ENCODE measurements around the gene LTB4R.

The LTB4R gene, protein sequence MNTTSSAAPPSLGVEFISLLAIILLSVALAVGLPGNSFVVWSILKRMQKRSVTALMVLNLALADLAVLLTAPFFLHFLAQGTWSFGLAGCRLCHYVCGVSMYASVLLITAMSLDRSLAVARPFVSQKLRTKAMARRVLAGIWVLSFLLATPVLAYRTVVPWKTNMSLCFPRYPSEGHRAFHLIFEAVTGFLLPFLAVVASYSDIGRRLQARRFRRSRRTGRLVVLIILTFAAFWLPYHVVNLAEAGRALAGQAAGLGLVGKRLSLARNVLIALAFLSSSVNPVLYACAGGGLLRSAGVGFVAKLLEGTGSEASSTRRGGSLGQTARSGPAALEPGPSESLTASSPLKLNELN

DNA sequence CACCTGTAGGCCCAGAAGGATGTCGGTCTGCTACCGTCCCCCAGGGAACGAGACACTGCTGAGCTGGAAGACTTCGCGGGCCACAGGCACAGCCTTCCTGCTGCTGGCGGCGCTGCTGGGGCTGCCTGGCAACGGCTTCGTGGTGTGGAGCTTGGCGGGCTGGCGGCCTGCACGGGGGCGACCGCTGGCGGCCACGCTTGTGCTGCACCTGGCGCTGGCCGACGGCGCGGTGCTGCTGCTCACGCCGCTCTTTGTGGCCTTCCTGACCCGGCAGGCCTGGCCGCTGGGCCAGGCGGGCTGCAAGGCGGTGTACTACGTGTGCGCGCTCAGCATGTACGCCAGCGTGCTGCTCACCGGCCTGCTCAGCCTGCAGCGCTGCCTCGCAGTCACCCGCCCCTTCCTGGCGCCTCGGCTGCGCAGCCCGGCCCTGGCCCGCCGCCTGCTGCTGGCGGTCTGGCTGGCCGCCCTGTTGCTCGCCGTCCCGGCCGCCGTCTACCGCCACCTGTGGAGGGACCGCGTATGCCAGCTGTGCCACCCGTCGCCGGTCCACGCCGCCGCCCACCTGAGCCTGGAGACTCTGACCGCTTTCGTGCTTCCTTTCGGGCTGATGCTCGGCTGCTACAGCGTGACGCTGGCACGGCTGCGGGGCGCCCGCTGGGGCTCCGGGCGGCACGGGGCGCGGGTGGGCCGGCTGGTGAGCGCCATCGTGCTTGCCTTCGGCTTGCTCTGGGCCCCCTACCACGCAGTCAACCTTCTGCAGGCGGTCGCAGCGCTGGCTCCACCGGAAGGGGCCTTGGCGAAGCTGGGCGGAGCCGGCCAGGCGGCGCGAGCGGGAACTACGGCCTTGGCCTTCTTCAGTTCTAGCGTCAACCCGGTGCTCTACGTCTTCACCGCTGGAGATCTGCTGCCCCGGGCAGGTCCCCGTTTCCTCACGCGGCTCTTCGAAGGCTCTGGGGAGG lies at the start of gene LTB4R:
Gene LTB4R (plus strand): TSS at position 857 of the 959 bp plus-strand sequence. CDS start 4,150 bp downstream, outside the sequence.
- DNase-seq (ENCODE audit: low read depth): peak; percentile 48

DNA sequence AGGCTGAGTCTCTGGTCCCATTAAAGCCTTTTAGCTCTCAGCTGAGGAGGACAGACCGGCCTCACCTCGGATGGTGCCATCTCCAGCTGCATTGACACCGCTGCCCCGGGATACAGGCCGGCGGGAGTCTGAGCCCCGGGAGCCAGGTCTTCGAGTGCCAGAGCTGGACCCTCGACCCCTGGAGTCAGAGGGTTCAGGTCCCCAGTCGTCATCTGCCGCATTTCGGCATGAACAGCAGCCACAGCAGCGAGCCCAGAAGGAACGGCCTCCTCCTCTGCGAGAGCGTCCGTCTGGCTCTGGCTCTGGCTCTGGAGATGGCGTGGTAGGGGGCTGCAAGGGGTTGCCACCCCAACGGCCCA lies 49.4 kb upstream of the LTB4R start:
- DNase-seq (ENCODE audit: low read depth): no peak

DNA sequence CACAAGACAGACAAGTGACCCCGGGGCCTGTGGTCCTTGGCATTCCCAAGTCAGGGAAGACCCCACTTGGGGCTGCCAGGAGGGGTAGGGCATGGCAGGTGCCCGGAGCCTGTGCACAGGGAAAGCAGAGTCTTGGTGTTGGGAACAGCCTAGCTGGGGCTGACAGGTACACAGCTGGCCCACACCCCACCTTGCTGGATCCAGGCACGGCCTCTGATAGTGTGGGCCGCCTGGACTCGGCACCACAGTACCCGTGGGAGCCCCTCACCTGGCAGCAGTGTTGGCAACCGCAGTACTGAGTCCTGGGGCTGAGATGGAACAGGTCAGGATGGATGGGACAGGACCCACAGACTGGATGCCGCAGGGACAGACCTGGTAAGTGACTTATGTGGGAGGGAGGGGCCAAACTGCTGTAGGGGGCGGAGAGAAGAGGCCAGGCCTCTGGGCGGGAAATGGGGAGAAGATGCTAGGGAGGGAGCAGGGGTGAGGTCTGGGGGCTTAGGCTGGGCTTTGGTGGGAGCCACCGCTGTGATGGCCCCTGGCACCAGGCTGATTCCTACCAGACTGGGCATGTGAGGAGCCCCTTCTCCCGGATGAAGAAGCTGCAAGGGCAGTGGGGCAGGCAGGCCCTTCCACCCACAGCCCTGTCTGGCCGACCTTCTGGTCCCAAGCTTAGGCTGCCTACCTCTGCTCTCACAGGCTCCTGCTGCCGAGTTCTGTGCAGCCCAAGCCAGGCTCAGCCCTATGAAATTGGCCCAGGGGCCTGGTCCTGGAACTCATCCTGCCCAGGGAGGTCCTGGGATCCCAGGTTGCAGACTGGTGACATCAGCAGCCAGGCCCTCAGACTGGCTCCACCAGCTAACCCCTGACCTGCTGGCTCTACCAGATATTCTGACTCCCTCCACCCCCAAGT lies 48.2 kb upstream of the LTB4R start, which contains the start of gene TGM1:
Gene TGM1 (minus strand): TSS at position 357 of the 913 bp plus-strand sequence. CDS start 825 bp downstream, outside the sequence.
- DNase-seq (ENCODE audit: low read depth): no peak

DNA sequence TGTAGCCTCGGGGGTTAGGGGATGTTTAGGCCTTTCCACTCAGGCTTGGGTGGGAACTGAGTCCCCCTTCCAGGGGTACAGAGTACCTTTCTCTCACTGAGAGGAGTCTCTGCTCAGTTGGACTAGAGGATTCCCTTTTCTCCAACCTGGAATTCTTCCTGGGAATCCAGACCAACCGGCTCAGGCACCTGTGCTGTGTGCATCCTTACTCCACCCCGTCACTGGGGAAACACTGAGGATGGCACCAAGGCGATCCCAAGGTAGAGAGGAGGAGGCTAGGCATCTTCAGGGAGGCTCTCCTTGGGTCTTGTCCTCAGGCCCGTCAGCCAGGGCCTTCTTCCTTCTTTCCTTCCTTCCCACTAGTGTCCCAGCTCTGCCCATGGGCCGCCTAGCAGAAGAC lies 47.5 kb upstream of the LTB4R start:
- no peak for DNase-seq (ENCODE audit: low read depth)

DNA sequence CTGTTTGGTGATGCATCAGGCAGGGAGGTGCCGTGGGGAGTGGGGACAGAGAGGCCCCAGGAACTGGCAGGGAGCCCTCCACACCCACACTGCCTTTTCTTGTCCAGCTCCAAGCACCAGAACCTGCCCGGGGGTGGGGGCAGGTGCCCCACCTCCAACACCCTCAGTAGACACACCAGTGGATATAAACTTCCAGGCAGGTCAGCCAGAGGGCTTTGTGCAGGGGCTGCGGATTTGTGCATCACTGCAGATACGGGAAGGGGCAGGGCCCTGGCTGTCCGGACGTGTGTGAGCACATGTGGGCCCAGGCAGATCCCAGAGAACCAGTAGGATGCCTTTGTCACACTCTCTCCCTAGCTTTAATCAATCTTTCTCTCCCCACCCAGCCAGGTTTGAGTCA lies 47.0 kb upstream of the LTB4R start:
- DNase-seq (ENCODE audit: low read depth): no peak

DNA sequence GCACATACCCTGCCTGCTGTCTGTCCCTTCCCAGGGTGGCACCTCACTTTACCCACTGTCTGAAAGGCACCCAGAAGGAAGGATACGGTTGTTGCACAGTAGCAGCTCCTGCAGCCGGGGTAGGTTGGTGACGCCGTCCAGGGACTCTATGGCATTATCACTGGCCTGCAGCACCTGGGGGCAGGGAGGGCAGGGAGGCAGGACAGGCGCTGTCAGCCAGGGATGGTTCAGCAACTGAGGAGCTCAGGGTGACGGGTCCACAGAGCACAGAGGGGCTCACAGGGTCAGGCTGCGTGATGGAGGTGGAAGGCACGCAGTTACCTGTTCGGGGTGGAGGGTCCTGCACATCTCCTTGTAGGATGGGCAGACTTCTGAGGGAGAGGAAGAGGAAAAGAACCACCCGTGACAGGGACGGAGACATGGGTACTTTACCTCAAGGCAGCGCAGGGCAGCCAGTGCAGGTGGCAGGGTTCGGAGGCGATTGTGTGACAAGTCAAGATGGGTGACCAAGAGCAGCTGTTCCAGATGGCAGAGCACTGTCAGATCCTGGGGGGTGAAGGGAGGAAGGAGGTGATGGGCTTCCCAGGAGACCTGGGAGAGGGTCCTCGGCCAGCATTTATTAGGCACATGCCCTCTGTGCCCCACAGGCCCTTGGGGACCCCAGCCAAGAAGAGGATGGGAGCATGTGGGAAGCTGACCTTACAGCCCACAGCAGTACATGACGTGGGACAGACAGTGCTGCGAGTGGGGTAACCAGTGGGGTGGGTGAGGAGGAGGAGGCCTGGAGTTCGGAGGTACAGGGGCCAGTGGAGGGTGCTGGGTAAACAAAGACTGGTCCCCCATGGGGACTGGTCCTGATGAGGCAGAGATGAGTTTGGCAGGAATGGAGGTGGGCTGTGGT lies 44.7 kb upstream of the LTB4R start:
- no peak for DNase-seq (ENCODE audit: low read depth)

DNA sequence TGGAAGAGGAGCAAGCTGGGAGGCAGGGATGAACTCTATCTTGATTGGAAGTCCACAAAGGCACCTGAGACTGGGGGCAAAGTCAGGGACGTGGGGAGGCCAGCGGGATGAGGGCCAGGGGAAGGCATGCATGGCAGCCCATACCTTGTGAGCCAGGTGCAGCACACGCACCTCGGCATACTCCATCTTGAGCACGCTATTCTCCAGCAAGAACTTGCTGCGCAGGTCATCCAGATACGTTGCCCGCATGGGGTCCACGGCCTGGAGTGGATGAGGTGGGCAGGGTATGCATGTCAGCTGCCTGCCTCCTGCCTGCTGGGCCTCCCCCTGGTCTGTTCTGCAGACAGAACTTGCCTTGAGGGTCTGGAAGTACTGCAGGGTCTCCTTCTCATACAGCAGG lies 43.8 kb upstream of the LTB4R start:
- no peak for DNase-seq (ENCODE audit: low read depth)

DNA sequence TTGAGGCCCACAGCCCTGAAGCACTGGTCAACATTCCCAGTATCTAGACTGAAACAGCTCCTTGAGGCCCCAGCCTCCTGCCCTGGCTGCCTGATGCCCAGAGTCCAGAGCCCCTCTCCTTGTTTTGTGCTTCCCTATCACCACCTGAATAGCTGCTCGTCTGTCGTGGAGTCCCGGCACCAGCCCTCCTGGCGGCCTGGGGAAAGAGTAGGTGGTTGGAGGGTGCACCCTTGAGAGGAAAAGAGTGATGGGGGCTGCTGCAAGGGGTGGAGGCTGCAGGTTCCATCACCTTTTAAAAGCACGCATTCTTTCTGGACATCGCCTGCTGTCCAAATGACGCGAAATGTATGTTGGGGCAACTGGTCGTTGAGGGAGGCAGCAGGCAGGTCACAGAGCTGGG lies 43.1 kb upstream of the LTB4R start:
- no peak for DNase-seq (ENCODE audit: low read depth)

DNA sequence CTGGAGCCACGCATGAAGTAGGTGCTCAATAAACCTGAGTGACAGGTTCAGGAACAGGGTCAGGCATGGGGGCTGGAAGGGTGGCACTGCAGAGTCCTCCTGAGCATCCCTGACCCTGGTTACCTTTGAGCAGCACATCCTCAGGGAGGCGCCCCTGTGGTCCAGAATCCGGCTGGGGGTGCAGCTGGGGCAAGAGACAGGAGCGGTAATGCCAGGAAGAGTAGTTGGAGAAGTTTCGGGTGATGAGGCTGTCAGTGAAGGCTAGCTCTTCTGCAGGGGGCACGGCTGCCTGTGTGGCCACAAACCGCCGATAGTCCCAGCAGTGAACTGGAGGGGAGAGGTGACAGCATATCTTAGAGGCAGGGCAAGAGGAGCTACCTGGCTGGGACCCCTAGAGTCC lies 41.9 kb upstream of the LTB4R start:
- no peak for DNase-seq (ENCODE audit: low read depth)

DNA sequence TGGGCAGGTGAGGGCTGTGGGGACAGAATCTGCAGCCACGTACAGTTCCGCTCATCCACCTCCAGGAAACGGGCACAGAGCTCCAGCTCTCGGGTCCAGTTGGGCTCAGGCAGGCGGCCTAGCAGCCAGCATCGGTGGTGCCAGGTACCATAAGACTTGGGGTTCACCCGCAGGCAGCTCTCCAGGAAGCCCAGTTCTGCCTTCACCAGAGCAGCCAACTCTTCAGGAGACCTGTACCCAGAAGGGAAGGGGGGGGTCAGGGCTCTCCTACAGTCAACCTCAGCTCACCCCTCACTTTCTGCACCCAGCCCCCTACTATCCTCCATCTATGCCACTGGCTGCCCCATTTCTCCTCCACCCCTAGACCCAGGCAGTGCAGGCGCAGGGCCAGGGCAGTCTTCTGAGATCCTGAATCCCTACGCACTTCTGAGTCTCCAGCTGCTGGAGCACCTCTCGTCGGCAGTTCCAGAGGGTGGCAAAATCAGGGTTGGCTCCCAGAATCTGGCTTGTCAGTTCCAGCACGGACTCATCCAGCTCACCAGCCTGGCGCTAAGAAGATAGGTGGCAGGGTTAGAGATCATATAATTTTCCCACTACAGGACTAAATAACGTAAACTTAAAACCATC lies 41.3 kb upstream of the LTB4R start:
- no peak for DNase-seq (ENCODE audit: low read depth)

DNA sequence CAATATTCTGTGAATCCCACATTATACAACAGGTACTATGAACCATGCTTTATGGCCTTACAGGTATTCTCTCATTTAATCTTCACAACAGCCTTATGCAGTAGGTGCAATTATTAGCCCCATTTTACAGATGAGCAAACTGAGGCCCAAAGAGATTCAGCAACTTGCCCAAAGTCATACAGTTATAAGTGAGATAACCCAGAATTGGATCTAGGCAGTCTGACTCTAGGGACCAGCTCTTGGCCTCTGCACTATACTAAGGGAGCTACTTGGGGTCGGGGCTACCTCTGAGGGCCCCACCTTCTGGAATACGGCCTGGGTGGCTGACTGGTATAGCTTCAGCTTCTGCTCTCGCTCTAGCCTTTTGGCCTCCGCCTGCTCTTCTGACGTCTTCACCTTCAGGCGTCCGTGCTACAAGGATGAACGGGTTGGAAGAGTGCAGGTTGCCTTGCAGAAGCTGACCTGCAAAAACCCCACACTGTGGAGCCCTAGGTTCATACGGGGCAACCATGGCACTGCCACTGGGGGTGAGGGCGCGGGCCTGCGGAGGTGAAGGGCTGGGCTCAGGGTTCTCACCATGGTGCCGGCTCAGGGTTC lies 40.7 kb upstream of the LTB4R start:
- no peak for DNase-seq (ENCODE audit: low read depth)

DNA sequence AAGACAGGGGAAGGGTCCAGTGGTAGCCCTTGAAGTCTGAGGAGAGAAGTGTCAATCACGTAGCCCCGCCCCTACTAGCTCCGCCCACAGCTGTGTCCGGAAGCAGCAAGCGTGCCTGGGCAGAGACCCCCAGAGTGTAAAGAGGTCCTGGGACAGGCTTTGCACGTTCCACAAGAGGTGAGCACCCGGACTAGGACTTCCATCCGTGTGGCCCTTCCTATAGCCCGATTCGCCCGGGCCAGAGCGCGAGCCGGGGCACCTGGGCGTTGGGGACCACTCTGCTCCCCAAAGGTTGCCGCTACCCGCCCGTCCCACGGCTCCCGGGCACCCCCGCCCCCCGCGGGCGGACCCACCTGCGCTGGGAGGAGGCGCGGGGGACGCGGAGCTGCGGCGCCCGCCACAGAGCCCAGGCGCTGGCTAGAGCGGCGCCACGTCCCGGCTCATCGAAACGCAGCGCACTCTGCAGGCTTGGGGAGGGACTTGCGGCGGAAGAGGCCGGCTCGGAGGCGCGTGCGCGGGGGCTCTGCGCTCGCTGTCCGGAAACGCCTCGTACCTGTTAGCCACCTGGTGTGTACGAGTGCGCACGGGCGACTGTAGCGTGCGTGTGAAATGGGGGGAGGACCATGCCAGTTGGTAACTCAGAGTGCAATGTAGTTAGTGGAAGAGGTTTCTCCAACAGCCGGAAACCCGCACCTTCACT lies 40.0 kb upstream of the LTB4R start, which contains the start of gene RABGGTA:
Gene RABGGTA (minus strand): TSS at position 464 of the 700 bp plus-strand sequence. CDS start 482 bp downstream, outside the sequence.
- peak; percentile 87 for DNase-seq (ENCODE audit: low read depth)

DNA sequence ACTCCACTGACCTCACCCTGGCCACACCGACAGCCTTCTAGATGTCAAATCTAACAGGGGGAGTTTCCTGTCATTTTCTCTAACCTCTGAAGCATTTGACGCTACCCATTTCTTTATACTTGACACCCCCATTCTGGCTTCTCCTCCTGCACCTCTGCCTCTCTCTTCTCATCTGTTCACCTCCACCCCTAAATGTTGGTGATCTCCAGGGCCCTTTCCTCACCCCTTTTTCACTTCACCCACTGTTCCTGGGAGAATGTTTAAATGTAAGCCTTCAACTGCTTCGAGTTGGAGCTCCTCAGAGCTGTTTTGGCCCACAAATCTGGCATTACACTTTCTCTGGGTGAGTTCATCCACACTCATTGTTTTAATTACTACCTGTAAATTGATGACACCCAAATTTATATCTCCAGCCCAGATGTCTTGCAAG lies 39.5 kb upstream of the LTB4R start:
- no peak for DNase-seq (ENCODE audit: low read depth)

DNA sequence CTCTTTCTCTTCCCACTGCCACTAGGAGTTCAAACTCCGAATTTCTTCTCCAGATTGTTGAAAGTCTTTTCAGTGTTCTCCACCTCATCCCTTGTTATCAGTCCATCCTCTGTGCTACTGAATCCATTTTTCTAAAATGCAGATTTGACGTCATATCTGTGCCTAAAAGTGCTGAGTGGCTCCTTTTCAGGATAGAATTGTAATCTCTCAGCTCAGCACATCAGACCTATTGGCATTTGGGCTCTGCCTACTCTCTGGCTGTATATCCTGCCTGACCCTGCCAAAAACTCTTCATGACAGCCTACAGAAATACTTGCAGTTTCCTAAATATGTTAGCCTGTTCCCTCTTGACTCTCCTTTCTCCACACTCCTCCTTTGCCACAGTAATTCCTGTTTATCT lies 38.8 kb upstream of the LTB4R start:
- DNase-seq (ENCODE audit: low read depth): no peak

DNA sequence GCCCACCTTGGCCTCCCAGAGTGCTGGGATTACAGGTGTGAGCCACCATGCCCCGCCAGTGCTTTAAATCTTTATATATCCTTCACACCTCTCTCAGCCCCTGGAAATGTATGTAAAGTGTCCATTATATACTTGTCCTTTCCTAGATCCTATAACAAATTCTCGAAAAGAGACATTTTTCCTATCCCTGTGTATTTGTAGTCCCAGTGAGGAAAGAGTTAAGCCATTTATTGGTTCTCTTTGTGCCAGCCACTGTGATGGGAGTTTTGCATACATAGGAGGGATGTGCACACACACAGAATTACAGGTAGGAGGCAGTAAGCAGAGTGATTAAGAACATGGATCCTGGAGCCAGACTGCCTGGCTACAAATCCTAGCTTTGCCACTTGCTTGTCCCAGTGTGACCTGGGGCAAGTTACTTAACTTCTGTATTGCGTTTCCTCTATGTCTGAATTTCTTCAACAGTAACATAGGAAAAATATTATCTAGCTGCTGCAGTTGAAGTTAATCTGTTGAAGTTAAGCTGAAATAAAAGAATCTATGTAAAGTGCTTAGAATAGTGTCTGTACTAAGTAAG lies 37.8 kb upstream of the LTB4R start:
- DNase-seq (ENCODE audit: low read depth): no peak

DNA sequence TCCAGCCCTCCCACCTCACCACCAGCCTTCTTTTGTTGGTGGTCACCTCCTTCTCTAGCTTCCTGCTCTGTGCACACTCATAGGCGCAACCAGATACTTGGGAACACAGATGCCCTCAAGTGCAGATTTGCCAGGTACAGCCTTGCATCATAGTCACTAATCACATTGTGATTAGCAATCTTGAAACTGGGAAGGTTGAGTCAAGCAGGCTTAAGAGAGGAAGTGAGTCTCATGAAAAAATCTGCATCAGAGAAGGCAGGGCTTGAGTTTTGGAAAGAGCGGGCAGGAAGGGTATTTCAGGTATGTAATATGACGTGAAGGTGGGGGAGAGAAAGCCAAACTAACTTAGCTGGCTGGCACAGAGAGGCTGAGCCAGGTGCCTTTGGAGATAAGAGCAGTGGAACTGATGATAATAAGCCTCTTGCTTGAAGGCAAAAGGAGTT lies 37.2 kb upstream of the LTB4R start:
- DNase-seq (ENCODE audit: low read depth): no peak

DNA sequence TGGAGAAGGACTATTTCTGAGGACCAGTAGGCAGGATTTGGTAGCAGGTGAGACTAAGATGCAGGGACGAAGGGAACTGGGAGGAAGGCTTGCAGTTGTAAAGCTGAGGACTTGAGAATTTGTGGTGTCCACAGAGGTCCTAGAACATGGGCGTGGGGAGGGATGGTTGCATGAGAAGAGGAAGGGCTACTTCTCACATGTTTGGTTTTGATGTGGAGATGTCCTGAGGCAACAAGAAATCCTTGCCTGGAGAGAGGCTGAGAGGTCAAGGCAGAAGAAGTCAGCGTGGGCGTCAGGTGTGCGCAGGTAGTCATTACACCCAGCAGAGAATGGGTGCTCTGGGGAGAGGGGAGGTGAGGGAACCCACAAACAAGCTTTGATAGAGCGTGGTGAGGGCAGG lies 34.2 kb upstream of the LTB4R start:
- no peak for DNase-seq (ENCODE audit: low read depth)

DNA sequence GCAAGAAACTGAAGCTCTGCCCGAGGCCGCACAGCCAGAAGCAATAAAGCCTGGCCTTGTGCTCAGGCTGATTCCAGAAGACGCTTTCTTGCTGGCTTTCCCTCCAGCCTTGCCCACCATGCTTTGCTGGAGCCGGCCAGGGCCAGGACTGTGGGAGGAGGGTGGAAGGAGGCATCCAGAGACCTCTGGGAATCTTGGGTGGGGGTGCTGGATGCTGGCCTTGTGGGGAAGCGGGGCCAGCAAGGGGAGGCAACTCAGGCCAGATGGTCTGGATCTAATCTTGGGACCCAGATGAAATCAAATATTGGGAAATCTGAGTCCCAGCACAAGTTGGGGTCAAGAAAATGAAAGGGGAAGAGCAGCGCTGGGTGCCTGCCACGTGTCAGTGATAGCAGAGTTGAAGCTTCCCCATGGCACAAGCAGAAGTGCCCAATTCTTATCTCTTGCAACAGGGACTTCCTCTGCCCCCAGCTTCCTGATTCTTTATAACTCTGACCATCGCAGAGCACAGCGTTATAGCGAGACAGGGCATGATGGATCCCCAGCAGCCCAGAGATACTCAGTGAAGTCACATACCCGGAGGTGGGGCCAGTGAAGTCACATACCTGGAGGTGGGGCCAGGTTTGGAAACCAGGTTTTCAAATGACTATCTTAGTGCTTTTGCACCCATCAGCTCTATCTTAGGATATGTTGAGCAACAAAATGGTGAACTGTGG lies 33.5 kb upstream of the LTB4R start:
- DNase-seq (ENCODE audit: low read depth): no peak

All from stimulated activated CD8-positive, alpha-beta memory T cell treated with anti-CD3 and anti-CD28 coated beads, Interleukin-12 subunit alpha, Interleukin-12 subunit beta, amount 100 ng/mL, for 4 hours (primary cell).